SW 1271 (cell line): Measurements from ENCODE around the gene TES.
A peak's percentile ranks its signal among the peaks of the same experiment; 100 is the strongest.
"Not testable (repeated sequence)": the region's sequence is repeated elsewhere in the genome, so short reads cannot be mapped to it uniquely, and the experiment has no call there.

Experiments
- DNase-seq, 2 experiments: peaks; one replicate each; lab custom pipeline; 2025; lab: John Stamatoyannopoulos, UW

Gene TES

GRCh38 chr7:116210345-116211005 is at the start of gene TES:
Gene TES (plus strand): TSS chr7:116210539. CDS start chr7:116210708, 169 bp downstream.
- peak; percentile 31 to 69 for DNase-seq

- no peak for DNase-seq
These were observed 48.6 kb upstream of the TES start for GRCh38 chr7:116161728-116162127.

DNA sequence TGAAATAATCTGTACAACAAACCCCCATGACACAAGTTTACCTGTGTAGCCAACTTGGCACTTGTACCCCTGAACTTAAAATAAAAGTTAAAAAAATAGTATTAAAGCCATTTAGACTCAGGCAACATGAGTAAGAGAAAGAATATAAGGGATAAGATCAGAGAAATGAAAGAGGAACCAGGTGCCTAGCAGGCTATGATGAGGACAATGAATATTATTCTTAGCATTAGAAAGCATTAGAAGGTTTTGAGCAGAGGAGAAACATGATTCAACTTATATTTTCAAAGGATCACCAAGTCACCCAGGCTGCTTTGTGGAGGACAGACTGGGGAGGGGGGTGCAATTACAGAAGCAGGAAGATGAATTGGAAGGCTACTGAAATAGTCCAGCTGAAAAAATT is 48.1 kb upstream of the TES start:
- no peak for DNase-seq

DNA sequence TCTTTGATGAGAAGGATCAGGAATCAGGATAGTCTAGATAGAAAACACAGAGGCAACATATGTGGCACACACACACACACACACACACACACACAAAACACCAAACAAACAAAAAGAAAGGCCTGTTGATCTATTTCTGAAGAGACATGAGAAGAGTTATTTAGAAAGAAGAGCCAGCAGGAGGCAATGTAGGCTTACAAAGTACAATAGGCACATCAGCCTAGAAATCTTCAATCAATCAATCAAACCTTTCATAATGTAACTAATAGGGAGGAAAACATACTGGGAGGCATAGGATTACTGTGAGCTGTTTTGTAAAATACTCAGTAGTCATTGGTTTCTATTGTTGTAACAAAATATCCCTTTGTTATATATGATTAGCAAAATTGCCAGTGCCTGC is 47.3 kb upstream of the TES start:
- DNase-seq, result peak in 1 of 2 experiments; percentile 17

- no peak for DNase-seq
These were observed 45.6 kb upstream of the TES start for GRCh38 chr7:116164552-116165306.

DNA sequence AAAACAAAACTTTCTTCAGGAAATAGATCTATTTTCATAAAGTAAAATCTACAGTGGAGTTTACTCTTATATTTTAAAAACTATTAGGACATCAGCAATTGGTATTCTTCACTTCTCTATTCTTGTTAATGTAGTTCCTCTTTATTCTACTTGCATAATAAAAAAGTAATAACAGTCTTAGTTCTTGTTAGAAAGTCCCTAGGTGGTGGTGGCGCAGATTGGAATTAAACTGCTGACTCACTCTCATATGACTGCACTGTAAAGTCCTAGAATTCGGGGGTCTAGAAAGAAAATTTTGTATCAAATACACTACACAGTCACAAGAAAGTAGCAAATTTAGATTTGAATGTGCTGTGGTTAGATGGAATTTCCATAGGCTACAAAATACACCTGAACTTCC is 44.6 kb upstream of the TES start:
- no peak for DNase-seq

GRCh38 chr7:116166156-116166555 is 44.2 kb upstream of the TES start:
- no peak for DNase-seq

- no peak for DNase-seq
These were observed 43.2 kb upstream of the TES start for GRCh38 chr7:116167177-116167576.

DNA sequence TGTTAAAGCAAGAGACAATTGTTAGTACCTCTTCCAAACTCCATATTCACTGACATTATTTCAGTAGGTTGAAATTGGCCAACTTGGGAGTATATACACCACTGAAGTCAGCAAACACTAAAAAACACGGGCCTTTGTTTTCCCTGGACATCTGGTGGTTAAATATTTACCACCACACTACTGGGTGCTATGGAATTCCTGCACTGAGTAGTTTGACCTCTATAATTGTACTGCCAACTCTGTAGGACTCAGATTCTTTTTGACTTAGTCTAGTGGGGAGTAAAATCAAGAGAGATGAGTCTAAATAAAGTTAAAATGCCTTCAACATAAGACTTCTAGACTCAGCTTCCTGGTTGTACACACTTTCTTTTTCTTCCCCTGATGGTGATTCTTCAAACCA is 41.3 kb upstream of the TES start:
- DNase-seq, result no peak

DNA sequence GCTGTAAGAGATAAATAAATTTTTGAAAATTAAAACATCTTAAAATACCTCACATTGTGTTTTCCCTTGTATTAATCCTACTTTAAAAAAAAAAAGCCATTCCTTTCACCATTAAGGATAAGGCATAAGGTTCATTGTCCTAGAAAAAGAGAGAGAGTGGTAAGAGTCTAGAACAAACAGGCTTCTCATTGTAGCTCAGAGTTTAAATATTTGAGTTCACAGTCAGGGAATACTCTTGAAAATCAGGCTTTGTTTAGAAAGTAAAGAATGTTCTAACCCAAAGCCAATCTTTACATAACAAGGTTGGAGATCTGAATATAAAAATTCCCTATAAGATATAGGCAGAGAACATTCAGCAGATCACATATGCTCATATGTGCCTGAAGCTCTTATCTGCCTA is 40.2 kb upstream of the TES start:
- DNase-seq, result no peak

DNA sequence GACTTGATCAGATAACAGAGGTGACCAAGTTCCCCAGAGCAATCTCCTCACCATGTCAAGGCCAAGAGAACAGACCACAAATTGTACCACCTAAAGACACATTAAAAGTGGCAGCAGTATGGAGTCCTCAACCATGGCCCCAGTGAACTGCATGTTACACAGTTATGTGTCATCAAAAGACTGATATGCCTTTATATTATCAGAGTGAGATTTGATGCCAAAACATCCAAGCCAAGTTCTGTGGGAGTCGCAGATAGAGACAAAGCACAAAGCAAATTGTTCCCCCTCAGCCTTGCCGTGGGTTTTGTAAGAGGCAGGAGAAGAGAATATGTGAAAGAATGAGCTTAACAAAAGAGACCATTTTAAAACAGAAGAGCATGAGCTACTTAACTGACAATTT is 39.2 kb upstream of the TES start:
- DNase-seq, result no peak

GRCh38 chr7:116172353-116172752 is 38.0 kb upstream of the TES start:
- DNase-seq, result no peak

DNA sequence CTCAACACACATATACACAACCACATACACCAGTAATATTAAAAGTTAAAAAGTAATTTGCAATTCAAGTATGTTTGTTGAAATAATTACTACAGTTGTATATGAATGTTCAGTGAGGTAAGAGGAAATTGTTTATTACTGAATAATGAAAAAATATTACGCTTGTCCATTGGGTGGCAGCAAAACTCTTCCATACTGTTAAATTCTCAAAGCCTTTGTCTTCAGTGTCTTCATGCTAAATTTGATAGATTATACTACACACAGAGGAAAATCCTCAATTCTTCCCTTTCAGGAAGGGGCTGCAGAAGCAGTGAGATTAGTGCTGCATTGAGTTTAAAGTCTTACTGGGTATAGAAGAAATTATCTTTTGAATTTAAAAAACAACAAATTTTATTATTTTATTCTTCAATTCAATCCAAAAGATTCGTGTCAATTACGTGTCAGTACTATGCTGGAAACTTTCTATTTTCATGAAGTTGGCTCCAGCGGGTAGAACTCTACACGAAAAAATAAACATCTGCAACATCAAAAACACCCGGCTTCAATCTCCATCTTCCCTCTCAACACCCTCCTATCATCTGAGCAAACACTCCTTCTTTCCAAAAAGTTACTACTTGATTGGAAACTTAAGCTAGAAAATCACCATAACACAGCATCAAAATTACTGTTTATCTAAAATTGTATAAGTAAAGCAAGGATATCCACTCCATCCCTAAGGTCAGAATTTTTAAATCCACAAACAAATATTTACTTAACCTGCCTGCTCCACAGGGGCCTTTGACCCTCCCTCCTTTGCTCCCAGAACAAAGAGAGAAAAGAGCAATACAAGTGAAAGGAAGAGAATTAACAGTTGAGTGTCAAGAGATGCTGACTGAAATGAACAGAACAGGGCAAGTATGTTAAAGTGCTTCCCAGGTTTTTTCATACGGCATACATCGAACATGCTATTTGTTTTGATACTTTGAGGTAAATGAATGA is 37.0 kb upstream of the TES start:
- peak in 1 of 2 experiments; percentile 60 for DNase-seq

- not testable (repeated sequence) for DNase-seq
These were observed 35.2 kb upstream of the TES start for GRCh38 chr7:116175095-116175494.

GRCh38 chr7:116176226-116176625 is 34.1 kb upstream of the TES start:
- DNase-seq, result no peak

GRCh38 chr7:116177009-116177408 is 33.3 kb upstream of the TES start:
- no peak for DNase-seq

- DNase-seq, result peak; percentile 14 to 69
These were observed 30.0 kb upstream of the TES start for GRCh38 chr7:116180302-116180701.

GRCh38 chr7:116182023-116182422 is 28.3 kb upstream of the TES start:
- no peak for DNase-seq

DNA sequence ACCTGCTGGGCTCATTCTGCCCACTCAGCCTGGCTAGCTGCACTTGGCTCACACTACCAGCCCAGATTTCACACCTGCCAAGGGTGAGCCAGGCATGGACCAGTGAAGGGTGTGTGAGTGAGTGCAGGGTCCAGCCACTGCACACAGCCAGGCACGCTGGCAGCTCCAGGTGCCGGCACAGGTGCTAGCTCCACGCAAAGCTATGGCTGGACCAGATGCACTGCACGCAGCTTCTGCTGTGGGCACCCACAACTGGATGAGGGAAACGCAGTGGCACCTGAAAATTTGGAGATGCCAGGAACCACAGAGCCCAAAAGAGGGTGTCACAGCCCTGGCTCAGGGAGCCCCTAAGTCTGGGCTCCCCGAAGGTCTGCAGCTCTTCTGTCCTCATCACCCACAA is 24.9 kb upstream of the TES start:
- no peak for DNase-seq

DNA sequence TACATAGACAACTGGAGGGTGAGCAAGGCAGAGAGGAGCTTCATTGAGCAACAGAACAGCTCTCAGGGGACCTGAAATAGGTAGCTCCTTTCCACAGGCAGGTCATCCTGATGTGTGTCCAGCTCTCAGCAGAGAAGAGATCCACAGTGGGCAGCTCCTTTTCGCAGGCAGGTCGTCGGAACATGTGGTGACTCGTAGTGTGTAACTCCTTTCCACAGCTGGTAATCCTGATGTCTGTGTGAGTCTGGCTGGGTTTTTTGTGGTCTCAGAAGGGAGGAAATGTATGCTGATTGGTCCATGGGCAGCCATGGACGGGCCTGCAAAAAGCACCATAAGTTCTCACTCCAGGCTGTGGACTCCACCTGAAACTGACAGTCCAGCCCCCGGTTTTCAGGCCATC is 24.4 kb upstream of the TES start:
- DNase-seq, result no peak

- no peak for DNase-seq
These were observed 22.9 kb upstream of the TES start for GRCh38 chr7:116187400-116187799.

DNA sequence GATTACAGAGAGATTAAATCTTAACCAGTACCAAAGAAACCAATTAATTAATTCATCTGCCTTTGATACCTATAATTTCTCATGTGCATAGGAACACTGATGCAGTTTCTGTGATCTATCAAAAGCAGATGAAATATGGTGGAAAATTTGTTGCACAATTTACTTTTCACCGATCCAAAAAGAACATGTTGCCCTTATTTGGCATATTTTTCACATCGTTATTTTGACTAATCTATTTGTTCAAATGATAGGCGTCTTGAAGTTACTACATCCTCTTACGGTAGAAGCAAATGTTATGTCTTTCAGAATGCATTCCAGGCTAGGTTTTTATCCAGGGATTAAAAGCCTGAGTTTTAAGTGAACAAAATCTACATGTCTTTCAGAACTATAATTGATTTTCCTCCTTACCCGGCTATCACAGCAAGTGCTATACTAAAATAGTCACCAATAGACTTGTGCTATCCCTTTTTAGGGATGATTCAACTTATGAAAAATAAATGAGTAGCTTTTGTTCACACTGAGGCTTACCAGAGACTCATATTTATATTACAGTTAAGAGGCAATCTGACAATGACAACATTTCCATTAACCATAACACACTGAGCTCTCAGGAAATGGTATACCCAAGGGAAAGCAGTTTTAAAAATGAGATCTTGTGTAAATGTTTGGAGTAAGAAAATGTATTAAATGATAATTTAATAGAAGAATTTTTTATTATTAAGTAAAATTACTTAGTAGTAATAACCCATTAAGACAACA is 16.8 kb upstream of the TES start:
- DNase-seq, result no peak
